ENCODE data around the gene IL36RN. TPM values are rescaled to one million over a fixed set of nuclear protein-coding genes. Genes with fewer than 3 reads are reported as not detected.
"Not testable (repeated sequence)": the region's sequence is repeated elsewhere in the genome, so short reads cannot be mapped to it uniquely, and the experiment has no call there.

IL36RN gene
- total RNA-seq, 2 donors from 2014 or later = not detected

DNA sequence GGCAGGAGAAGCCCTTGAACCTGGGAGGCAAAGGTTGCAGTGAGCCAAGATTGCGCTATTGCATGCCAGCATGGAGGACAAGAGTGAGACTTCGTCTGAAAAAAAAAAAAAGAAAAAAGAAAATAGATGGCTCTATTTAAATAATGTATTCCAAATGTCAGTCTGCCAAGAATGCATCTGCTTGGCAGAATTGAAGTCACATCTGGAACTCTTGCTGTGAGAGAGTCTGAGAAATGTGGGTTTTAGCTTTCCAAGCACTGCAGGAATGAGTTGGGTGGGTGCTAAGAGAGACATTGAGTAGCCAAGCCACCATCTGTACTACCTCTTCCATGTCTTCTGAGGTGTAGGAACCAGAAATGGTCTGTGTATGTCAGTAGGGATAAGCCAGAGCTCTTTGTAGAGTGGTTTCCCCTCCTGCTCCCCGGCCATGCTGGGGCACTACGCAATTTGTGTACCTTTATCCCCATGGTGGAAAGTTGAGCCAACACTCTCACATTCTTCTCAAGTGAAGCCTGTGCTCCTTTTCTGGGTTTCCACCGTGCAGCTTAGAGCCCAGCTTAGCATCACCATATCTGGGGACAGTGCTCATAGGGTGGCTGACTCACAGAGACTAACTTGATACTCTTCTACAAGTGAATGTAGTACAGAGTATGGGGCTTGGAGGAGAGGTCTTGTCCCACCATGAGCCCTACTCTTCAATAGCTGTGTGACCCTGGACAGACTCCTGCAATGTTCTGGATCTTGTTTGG is 34.0 kb downstream of the IL36RN start:
- Mint-ChIP-seq H3K4me3 (no peak overlapping the region), H3K27ac (no peak overlapping the region), H3K36me3 (ENCODE audit: low read depth) (peaks cover 4% of the 10 kb centered on the region), H3K27me3 (peaks cover 11% of the 10 kb centered on the region), H3K4me1 (peaks cover 14% of the 10 kb centered on the region), H3K9me3 (peaks cover 9% of the 10 kb centered on the region)
- no peak for ATAC-seq (replicated peaks)

GRCh38 chr2:113093613-113093977 is 34.6 kb downstream of the IL36RN start:
- no peak overlapping the region for H3K27ac Mint-ChIP-seq
- peaks cover 10% of the 10 kb centered on the region for H3K9me3 Mint-ChIP-seq
- H3K36me3 Mint-ChIP-seq (ENCODE audit: low read depth) = peaks cover 9% of the 10 kb centered on the region
- peaks cover 11% of the 10 kb centered on the region for H3K27me3 Mint-ChIP-seq
- H3K4me1 Mint-ChIP-seq = peaks cover 20% of the 10 kb centered on the region
- ATAC-seq (replicated peaks) = no peak
- no peak overlapping the region for H3K4me3 Mint-ChIP-seq

DNA sequence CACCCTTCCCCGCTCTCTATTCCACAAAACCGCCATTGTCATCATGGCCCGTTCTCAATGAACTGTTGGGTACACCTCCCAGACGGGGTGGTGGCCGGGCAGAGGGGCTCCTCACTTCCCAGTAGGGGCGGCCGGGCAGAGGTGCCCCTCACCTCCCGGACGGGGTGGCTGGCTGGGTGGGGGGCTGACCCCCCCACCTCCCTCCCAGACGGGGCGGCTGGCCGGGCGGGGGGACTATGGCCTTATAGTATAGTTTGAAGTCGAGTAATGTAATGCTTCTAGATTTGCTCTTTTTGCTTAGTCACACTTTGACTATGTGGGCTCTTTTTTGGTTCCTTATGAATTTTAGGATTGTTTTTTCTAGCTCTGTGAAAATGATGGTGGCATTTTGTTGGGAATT is 37.3 kb downstream of the IL36RN start:
- peaks cover 23% of the 10 kb centered on the region for H3K4me1 Mint-ChIP-seq
- peak overlapping the region; percentile 83 for H3K4me3 Mint-ChIP-seq
- peaks cover 11% of the 10 kb centered on the region for H3K27me3 Mint-ChIP-seq
- not testable (repeated sequence) for ATAC-seq (replicated peaks); H3K36me3 Mint-ChIP-seq (ENCODE audit: low read depth)
- peak overlapping the region; percentile 90 for H3K27ac Mint-ChIP-seq
- H3K9me3 Mint-ChIP-seq = peaks cover 10% of the 10 kb centered on the region

GRCh38 chr2:113096842-113097618 is 38.0 kb downstream of the IL36RN start:
- ATAC-seq (replicated peaks) = peak; percentile 73
- peaks cover 24% of the 10 kb centered on the region for H3K4me1 Mint-ChIP-seq
- H3K4me3 Mint-ChIP-seq = peak overlapping the region; percentile 83
- peak overlapping the region; percentile 90 for H3K27ac Mint-ChIP-seq
- H3K9me3 Mint-ChIP-seq = peaks cover 10% of the 10 kb centered on the region
- H3K36me3 Mint-ChIP-seq (ENCODE audit: low read depth) = not testable (repeated sequence)
- H3K27me3 Mint-ChIP-seq = peaks cover 11% of the 10 kb centered on the region

DNA sequence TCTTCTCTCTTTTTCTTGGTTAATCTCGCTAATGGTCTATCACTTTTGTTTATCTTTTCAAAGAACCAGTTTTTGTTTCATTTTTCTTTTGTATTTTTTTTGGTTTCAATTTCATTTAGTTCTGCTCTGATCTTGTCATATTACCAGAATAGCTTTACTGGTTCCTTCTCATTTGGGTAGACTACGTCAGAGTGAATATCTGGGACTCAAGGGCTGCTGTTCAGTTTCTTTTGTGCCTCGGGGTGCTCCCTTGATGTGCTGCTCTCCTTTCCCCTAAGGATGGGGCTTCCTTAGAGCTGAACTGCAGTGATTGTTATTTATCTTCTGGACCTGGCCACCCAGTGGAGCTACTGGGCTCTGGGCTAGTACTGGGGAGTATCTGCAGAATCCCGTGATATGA is 39.0 kb downstream of the IL36RN start:
- peaks cover 10% of the 10 kb centered on the region for H3K27me3 Mint-ChIP-seq
- ATAC-seq (replicated peaks) = peak; percentile 88
- H3K27ac Mint-ChIP-seq = peak overlapping the region; percentile 90
- peaks cover 34% of the 10 kb centered on the region for H3K4me1 Mint-ChIP-seq
- H3K9me3 Mint-ChIP-seq = peaks cover 10% of the 10 kb centered on the region
- H3K4me3 Mint-ChIP-seq = peak overlapping the region; percentile 83
- H3K36me3 Mint-ChIP-seq (ENCODE audit: low read depth) = peaks cover 9% of the 10 kb centered on the region

DNA sequence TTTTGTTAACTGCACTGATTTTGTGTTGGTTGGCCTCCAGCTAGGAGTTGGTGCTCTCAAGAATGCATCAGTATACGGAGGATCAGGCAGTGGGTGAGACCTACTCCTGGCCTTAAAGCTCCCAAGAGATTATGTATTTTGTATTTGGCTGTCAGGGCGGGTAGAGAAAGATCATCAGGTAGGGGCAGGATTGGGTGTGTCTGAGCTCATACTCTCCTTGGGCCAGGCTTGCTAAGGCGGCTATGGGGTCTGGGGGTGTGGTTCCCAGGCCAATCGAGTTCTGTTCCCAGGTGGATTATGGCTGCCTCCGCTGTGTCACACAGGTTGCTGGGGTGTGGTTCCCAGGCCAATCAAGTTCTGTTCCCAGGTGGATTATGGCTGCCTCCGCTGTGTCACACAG is 39.5 kb downstream of the IL36RN start:
- H3K4me3 Mint-ChIP-seq = peak overlapping the region; percentile 83
- peaks cover 10% of the 10 kb centered on the region for H3K9me3 Mint-ChIP-seq
- peak overlapping the region; percentile 90 for H3K27ac Mint-ChIP-seq
- peaks cover 39% of the 10 kb centered on the region for H3K4me1 Mint-ChIP-seq
- H3K27me3 Mint-ChIP-seq = peaks cover 5% of the 10 kb centered on the region
- ATAC-seq (replicated peaks) = no peak
- peaks cover 9% of the 10 kb centered on the region for H3K36me3 Mint-ChIP-seq (ENCODE audit: low read depth)

DNA sequence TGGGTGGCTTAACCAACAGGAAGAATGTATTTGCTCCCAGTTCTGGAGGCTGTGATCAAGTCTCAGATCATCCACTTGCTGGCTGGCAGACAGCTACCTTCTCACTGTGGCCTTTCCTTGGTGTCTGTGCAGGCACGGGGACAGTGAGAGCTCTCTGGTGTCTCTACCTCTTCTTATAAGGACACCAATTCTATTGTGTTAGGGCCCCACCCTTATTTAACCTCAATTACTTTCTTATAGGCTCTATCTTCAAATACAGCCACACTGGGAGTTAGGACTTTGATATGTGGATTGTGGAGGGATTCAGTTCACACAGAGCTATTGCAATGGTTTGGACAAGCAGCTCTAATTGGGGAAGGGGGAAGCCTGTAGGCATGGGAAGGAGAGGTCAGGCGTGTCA is 43.1 kb downstream of the IL36RN start:
- Mint-ChIP-seq H3K4me3 (peak overlapping the region; percentile 65), H3K4me1 (peaks cover 38% of the 10 kb centered on the region), H3K36me3 (ENCODE audit: low read depth) (peaks cover 14% of the 10 kb centered on the region), H3K27ac (peak overlapping the region; percentile 92), H3K27me3 (no peaks in the 10 kb centered on the region), H3K9me3 (peaks cover 7% of the 10 kb centered on the region)
- ATAC-seq (replicated peaks) = no peak

DNA sequence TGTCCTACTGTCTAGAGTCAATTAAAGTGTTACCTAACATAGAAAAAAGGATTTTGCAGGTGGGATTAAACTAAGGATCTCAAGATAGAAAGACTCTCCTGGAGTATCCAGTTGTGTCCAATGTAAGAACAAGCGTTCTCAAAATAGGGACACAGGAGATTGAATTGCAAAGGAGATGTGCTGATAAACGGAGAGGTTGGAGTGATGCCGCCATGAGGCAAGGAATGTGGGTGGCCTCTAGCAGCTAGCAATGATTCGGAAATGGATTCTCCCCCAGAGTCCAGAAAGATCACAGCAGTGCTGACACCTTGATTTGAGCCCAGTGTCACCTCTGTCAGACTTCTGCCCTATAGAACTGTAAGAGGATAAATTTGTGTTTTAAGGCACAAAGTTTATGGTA is 44.3 kb downstream of the IL36RN start:
- Mint-ChIP-seq H3K4me3 (peak overlapping the region; percentile 65), H3K4me1 (peaks cover 28% of the 10 kb centered on the region), H3K27me3 (no peaks in the 10 kb centered on the region), H3K9me3 (no peaks in the 10 kb centered on the region), H3K27ac (peak overlapping the region; percentile 92), H3K36me3 (ENCODE audit: low read depth) (peaks cover 7% of the 10 kb centered on the region)
- ATAC-seq (replicated peaks) = no peak

GRCh38 chr2:113104054-113104611 is 45.1 kb downstream of the IL36RN start:
- Mint-ChIP-seq H3K36me3 (ENCODE audit: low read depth) (peaks cover 5% of the 10 kb centered on the region), H3K4me1 (peaks cover 25% of the 10 kb centered on the region), H3K27me3 (no peaks in the 10 kb centered on the region), H3K27ac (peak overlapping the region; percentile 92), H3K4me3 (peak overlapping the region; percentile 65), H3K9me3 (no peaks in the 10 kb centered on the region)
- peak; percentile 81 for ATAC-seq (replicated peaks)

DNA sequence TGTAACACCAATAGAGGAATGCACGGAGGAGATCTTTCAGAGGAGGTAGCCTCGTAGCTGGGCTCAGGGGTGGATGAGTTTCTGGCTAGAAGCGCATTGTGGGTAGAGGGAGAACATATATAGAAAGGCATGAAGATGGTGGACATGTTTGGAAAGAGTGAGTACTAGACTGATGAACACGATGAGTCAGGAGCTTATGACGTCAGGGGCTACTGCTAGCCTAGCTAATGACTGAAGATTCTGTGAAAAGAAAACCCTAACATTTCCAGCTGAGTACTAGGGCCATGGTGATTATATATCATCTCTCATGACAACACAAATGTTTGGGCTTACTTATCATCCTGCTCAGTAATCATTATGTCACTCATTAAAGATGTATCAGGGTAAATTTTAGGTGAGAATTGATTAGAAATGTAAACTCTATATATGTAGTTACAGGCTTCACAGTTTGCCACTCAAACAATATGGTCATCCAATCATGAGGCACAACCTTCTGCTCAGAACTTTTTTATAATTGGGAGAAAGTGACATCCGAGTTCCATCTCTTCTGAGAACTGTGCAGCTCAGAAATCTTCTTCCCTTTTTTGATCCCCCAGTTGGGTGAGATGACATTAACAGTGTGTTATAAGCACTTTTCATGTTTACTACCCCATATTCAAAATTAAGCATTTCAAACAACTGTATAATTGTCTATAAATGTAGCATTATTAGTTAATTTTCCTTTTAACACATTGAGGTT is 46.2 kb downstream of the IL36RN start:
- peak overlapping the region; percentile 65 for H3K4me3 Mint-ChIP-seq
- peaks cover 5% of the 10 kb centered on the region for H3K36me3 Mint-ChIP-seq (ENCODE audit: low read depth)
- ATAC-seq (replicated peaks) = peak; percentile 73
- no peaks in the 10 kb centered on the region for H3K9me3 Mint-ChIP-seq
- H3K4me1 Mint-ChIP-seq = peaks cover 25% of the 10 kb centered on the region
- H3K27ac Mint-ChIP-seq = peak overlapping the region; percentile 92
- H3K27me3 Mint-ChIP-seq = no peaks in the 10 kb centered on the region

DNA sequence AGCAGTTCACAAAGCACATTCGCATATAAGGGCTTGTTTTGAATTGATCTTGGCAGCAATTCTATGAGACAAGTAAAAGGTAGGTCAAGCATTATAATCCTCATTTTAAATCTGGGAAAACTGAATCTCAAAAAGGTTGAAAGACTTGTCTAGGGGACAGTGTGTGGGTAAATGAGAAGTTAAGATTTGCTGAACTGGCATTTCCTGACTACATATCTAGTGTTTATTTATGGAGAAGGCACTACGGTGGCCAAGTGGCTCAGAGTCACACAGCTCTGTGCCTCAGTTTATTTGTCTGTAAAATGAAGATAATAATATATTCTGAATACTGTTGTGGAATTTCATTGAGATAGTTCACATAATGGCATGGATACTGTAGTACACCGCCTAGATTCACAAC is 52.1 kb downstream of the IL36RN start:
- peaks cover 5% of the 10 kb centered on the region for H3K4me1 Mint-ChIP-seq
- H3K27ac Mint-ChIP-seq = no peak overlapping the region
- ATAC-seq (replicated peaks) = no peak
- no peaks in the 10 kb centered on the region for H3K27me3 Mint-ChIP-seq
- H3K36me3 Mint-ChIP-seq (ENCODE audit: low read depth) = peaks cover 4% of the 10 kb centered on the region
- H3K9me3 Mint-ChIP-seq = no peaks in the 10 kb centered on the region
- no peak overlapping the region for H3K4me3 Mint-ChIP-seq

DNA sequence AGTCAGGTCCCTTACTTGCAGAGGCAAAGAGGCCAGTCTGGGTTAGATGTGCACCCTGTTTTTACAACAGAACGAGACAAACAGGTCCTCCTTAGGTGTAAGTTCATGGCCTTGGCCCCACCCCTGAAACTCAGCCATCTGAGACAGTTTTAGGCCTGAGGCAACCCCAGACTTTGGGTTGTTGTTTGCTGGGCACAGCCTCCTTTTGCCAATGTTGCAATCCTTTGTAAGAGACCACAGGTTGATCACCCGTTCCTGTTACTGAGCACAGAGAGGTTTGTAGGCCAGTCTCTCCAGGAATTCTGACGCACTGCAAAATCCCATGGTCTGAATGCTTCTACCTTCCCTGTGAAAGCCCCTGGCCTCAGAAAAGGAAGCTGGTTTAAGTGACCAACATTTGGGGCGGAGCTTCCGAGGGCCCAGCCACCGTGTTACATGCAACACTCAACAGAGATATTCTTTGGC is 52.9 kb downstream of the IL36RN start:
- ATAC-seq (replicated peaks) = no peak
- peaks cover 6% of the 10 kb centered on the region for H3K4me1 Mint-ChIP-seq

DNA sequence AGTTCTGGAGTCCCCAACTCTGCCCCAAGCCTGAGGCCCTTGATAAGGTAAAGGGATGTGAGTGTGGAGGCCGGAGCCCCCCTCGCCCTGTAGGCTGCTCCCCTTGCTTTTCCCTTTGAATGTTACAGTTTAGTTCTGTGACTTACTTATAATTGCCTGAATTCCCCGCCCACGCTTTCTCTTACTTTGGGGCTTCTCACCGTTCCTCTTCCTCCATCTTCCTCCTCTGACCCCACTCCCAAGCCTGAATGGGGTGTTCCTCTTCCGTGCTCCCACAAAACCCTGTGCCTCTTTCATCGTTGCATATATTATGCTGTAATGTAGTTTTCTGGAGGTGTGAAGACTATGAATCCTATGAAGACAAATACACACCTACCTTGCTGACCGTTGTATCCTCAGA is 53.4 kb downstream of the IL36RN start:
- H3K4me1 Mint-ChIP-seq = peaks cover 9% of the 10 kb centered on the region
- ATAC-seq (replicated peaks) = no peak
- peaks cover 4% of the 10 kb centered on the region for H3K36me3 Mint-ChIP-seq (ENCODE audit: low read depth)

More for the DNA sequence above, 52.9 kb downstream of the IL36RN start:
- Mint-ChIP-seq H3K36me3 (ENCODE audit: low read depth) (peaks cover 4% of the 10 kb centered on the region), H3K27ac (no peak overlapping the region), H3K4me3 (no peak overlapping the region), H3K9me3 (no peaks in the 10 kb centered on the region), H3K27me3 (no peaks in the 10 kb centered on the region)

DNA sequence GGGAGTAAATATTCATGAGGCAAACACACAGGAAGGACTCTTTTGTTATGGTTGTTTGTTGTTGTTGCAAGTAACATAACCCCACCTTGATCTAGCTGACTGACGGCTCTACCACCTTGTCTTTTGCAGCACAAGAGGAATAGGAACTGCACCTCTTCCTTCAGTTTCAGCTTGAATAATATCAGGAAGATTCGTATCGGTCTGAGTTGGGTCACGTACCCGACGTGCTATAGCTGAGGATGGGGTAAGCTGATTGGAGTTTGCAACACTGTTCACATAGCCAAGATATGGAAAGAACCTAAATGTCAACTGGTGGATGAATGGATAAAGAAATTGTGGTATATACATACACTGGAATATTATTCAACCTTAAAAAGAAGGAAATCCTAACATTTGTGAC is 53.9 kb downstream of the IL36RN start:
- Mint-ChIP-seq H3K4me1 (peaks cover 11% of the 10 kb centered on the region), H3K27ac (no peak overlapping the region), H3K9me3 (no peaks in the 10 kb centered on the region), H3K36me3 (ENCODE audit: low read depth) (peaks cover 4% of the 10 kb centered on the region), H3K4me3 (no peak overlapping the region), H3K27me3 (no peaks in the 10 kb centered on the region)
- ATAC-seq (replicated peaks) = no peak

More for the DNA sequence above, 53.4 kb downstream of the IL36RN start:
- Mint-ChIP-seq H3K9me3 (no peaks in the 10 kb centered on the region), H3K27me3 (no peaks in the 10 kb centered on the region), H3K27ac (no peak overlapping the region), H3K4me3 (no peak overlapping the region)

All from activated T-helper 17 cell treated with anti-CD3 and anti-CD28 coated beads, Interleukin-2, amount 50 U/mL, for 72 hours (primary cell).